GM23338 (cell line): ENCODE results near the gene NHLRC3. TPM values are rescaled to one million over a fixed set of nuclear protein-coding genes. Genes with fewer than 3 reads are reported as not detected.

ENCODE experiments used
- ATAC-seq: fragments of 200-7000 bp; cut with Tn5 transposase; 3 replicates; pipeline ENCODE4 v1.9.1; 2020
- DNase-seq: peaks from one replicate; pipeline ENCODE4 v3.0.0-alpha.2; 2015; ENCODE audit warnings: low spot score
- H2AFZ ChIP-seq: fragments of 200-600 bp; sonication (generic); 2 replicates; pipeline ENCODE4 v1.8.0; 2016; ENCODE audit warnings: antibody characterized with exemption, mild to moderate bottlenecking, moderate library complexity
- H3F3A ChIP-seq: fragments of 200-600 bp; sonication (generic); replicated peaks from 2 replicates; pipeline ENCODE4 v1.8.0; 2017; ENCODE audit warnings: antibody characterized with exemption, mixed run types, low read depth
- H3K27ac ChIP-seq: fragments of 200-600 bp; sonication (generic); 2 replicates; pipeline ENCODE4 v1.6.1; 2016; ENCODE audit warnings: low read depth
- H3K27me3 ChIP-seq: fragments of 200-600 bp; sonication (generic); 2 replicates; pipeline ENCODE4 v1.8.0; 2016; ENCODE audit warnings: mild to moderate bottlenecking, mixed run types, moderate library complexity; ENCODE audit not compliant: insufficient read depth
- H3K36me3 ChIP-seq: fragments of 200-600 bp; sonication (generic); 2 replicates; pipeline ENCODE4 v1.8.0; 2016; ENCODE audit warnings: mild to moderate bottlenecking; ENCODE audit not compliant: insufficient read depth
- H3K4me1 ChIP-seq: fragments of 200-600 bp; sonication (generic); 2 replicates; pipeline ENCODE4 v1.8.0; 2016; ENCODE audit warnings: mild to moderate bottlenecking, moderate library complexity; ENCODE audit not compliant: insufficient read depth
- H3K4me2 ChIP-seq: fragments of 200-600 bp; sonication (generic); 2 replicates; pipeline ENCODE4 v1.7.1; 2017; ENCODE audit warnings: mixed run types
- H3K4me3 ChIP-seq: fragments of 200-600 bp; sonication (generic); 2 replicates; pipeline ENCODE4 v1.6.1; 2016; ENCODE audit warnings: mixed run types
- H3K79me2 ChIP-seq: fragments of 200-600 bp; sonication (generic); replicated peaks from 2 replicates; pipeline ENCODE4 v1.8.0; 2017; ENCODE audit warnings: mild to moderate bottlenecking; ENCODE audit not compliant: insufficient read depth
- H3K9me2 ChIP-seq: fragments of 200-600 bp; sonication (generic); 2 replicates; pipeline ENCODE4 v1.8.0; 2017; ENCODE audit not compliant: insufficient read depth
- H4K20me1 ChIP-seq: fragments of 200-600 bp; sonication (generic); replicated peaks from 2 replicates; pipeline ENCODE4 v1.8.0; 2017; ENCODE audit warnings: mild to moderate bottlenecking; ENCODE audit not compliant: insufficient read depth
- H3K27ac Mint-ChIP-seq: 2 replicates; pipeline ENCODE4 v1.8.0; 2020; ENCODE audit warnings: inconsistent platforms, mild to moderate bottlenecking, moderate library complexity, mixed read lengths
- H3K27me3 Mint-ChIP-seq: 3 replicates; pipeline ENCODE4 v1.8.0; 2022; ENCODE audit warnings: low read depth, mild to moderate bottlenecking, moderate library complexity, mixed read lengths, inconsistent platforms; ENCODE audit not compliant: insufficient read depth, poor library complexity
- H3K36me3 Mint-ChIP-seq: 3 replicates; pipeline ENCODE4 v1.8.0; 2021; ENCODE audit warnings: low read depth, mild to moderate bottlenecking, inconsistent platforms, moderate library complexity, mixed read lengths
- H3K4me1 Mint-ChIP-seq: 3 replicates; pipeline ENCODE4 v1.8.0; 2020; ENCODE audit warnings: mild to moderate bottlenecking, inconsistent platforms, mixed read lengths
- H3K4me3 Mint-ChIP-seq: 3 replicates; pipeline ENCODE4 v1.8.0; 2021; ENCODE audit warnings: moderate library complexity, mild to moderate bottlenecking, inconsistent platforms, mixed read lengths
- H3K9me3 Mint-ChIP-seq: 3 replicates; pipeline ENCODE4 v1.8.0; 2020; ENCODE audit warnings: moderate library complexity, mild to moderate bottlenecking, inconsistent platforms, mixed read lengths
- CREB1 ChIP-seq: fragments of 250-450 bp; sonication (Bioruptor Pico); IDR thresholded peaks from 2 replicates; pipeline ENCODE4 v1.5.0; 2020; ENCODE audit warnings: low read depth, mild to moderate bottlenecking, moderate library complexity
- EZH2 ChIP-seq: fragments of 200-600 bp; sonication (generic); IDR thresholded peaks from one replicate; pipeline ENCODE4 v1.8.0; 2017; ENCODE audit warnings: antibody characterized with exemption, mild to moderate bottlenecking, low read depth; ENCODE audit not compliant: unreplicated experiment
- EZH2phosphoT487 ChIP-seq: fragments of 200-600 bp; sonication (generic); IDR thresholded peaks from one replicate; pipeline ENCODE4 v1.8.1; 2018; ENCODE audit warnings: antibody characterized with exemption; ENCODE audit not compliant: unreplicated experiment
- JUNB ChIP-seq: IDR thresholded peaks from one replicate; pipeline ENCODE4 v1.6.1; 2016; ENCODE audit warnings: antibody characterized with exemption; ENCODE audit not compliant: unreplicated experiment
- NANOG ChIP-seq: IDR thresholded peaks from 2 replicates; pipeline ENCODE4 v1.6.1; 2016; ENCODE audit warnings: antibody characterized with exemption, borderline replicate concordance
- POLR2AphosphoS5 ChIP-seq: IDR thresholded peaks from 2 replicates; pipeline ENCODE4 v1.6.1; 2016; ENCODE audit warnings: antibody characterized with exemption, low read depth
- STAT1 ChIP-seq: IDR thresholded peaks from one replicate; pipeline ENCODE4 v1.6.1; 2016; ENCODE audit warnings: antibody characterized with exemption; ENCODE audit not compliant: unreplicated experiment
- ZNF114 ChIP-seq: fragments of 250-450 bp; sonication (Bioruptor Pico); IDR thresholded peaks from 2 replicates; pipeline ENCODE4 v1.5.0; 2020; ENCODE audit warnings: mild to moderate bottlenecking, moderate library complexity
- ZNF331 ChIP-seq: fragments of 250-450 bp; sonication (Bioruptor Pico); IDR thresholded peaks from 2 replicates; pipeline ENCODE4 v1.5.0; 2020; ENCODE audit warnings: low read depth, mild to moderate bottlenecking, moderate library complexity
- polyA plus RNA-seq: library from polyadenylated mRNA; unstranded; fragments of >200 nt; fragmentation: Nextera tagmentation; extraction: Ambion mirVana; gene quantifications from 2 replicates; pipeline ENCODE4 v1.2.1, GENCODE V29; 2016
- total RNA-seq: library from RNA; depleted of rRNA; stranded (reverse); fragments of >200 nt; shearing (Covaris generic); gene quantifications from 2 replicates; pipeline ENCODE4 v1.2.3, GENCODE V29; 2014
- TF ChIP-seq, protein P1 (sequence below): IDR thresholded peaks from one replicate; pipeline ENCODE4 v1.6.1; 2018; ENCODE audit warnings: antibody characterized with exemption; ENCODE audit not compliant: unreplicated experiment
- TF ChIP-seq, protein P2 (sequence below): IDR thresholded peaks from 2 replicates; pipeline ENCODE4 v1.6.1; 2016; ENCODE audit warnings: antibody characterized with exemption
- TF ChIP-seq, protein P3 (sequence below): fragments of 250-450 bp; sonication (Bioruptor Pico); IDR thresholded peaks from 2 replicates; pipeline ENCODE4 v1.5.0; 2020; ENCODE audit warnings: mild to moderate bottlenecking, moderate library complexity

The NHLRC3 gene
- total and polyA plus RNA-seq, 2 experiments from 2014 or later: 11.8 to 15.6 TPM

DNA sequence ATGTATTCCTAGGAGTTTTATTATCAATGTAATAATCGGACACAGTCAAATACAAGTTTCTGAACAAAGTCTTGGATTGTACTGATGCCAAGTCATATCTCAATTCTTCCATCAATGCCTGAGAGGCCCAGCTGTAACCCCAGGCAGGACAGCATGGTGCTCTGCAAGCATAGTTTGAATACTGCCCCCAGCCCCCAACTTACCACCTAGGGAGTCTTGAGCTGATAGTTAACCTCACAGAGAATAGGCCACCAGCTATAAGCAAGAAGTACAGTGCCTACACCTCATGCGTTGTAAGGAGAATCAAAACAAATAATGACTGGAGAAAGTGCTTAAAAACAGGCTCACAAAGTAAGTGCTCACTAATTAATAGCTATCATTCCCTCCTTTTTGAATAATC lies 3.1 kb upstream of the NHLRC3 start (continued):
- TF ChIP-seq, protein P1, sequence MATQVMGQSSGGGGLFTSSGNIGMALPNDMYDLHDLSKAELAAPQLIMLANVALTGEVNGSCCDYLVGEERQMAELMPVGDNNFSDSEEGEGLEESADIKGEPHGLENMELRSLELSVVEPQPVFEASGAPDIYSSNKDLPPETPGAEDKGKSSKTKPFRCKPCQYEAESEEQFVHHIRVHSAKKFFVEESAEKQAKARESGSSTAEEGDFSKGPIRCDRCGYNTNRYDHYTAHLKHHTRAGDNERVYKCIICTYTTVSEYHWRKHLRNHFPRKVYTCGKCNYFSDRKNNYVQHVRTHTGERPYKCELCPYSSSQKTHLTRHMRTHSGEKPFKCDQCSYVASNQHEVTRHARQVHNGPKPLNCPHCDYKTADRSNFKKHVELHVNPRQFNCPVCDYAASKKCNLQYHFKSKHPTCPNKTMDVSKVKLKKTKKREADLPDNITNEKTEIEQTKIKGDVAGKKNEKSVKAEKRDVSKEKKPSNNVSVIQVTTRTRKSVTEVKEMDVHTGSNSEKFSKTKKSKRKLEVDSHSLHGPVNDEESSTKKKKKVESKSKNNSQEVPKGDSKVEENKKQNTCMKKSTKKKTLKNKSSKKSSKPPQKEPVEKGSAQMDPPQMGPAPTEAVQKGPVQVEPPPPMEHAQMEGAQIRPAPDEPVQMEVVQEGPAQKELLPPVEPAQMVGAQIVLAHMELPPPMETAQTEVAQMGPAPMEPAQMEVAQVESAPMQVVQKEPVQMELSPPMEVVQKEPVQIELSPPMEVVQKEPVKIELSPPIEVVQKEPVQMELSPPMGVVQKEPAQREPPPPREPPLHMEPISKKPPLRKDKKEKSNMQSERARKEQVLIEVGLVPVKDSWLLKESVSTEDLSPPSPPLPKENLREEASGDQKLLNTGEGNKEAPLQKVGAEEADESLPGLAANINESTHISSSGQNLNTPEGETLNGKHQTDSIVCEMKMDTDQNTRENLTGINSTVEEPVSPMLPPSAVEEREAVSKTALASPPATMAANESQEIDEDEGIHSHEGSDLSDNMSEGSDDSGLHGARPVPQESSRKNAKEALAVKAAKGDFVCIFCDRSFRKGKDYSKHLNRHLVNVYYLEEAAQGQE: no peak
- TF ChIP-seq JUNB: no peak
- TF ChIP-seq, protein P2, sequence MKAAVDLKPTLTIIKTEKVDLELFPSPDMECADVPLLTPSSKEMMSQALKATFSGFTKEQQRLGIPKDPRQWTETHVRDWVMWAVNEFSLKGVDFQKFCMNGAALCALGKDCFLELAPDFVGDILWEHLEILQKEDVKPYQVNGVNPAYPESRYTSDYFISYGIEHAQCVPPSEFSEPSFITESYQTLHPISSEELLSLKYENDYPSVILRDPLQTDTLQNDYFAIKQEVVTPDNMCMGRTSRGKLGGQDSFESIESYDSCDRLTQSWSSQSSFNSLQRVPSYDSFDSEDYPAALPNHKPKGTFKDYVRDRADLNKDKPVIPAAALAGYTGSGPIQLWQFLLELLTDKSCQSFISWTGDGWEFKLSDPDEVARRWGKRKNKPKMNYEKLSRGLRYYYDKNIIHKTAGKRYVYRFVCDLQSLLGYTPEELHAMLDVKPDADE: no peak

DNA sequence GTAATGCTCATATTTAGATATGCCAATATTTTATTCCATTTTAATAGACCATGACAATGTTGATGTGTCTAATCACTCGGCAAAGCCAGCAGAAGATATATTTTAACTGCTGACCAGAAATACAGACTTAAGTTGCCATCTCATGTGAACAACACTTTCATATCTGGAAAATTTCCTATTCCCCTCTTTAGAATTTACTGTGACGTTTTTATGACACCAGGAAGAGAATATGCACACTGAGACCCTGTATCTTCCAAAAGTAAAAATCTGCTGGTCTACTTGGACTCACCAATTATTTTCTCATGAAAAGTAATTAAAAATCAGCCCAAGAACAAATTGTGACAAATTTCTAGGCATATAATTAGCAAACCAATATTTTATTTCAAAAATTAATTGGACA lies 2.5 kb upstream of the NHLRC3 start:
- no peak for DNase-seq
- H3K4me1 Mint-ChIP-seq: peaks cover 32% of the 10 kb centered on the region
- H3K27ac Mint-ChIP-seq: peak overlapping the region; percentile 20; the same call in 1 of the 2 replicates
- Histone ChIP-seq H4K20me1 (peaks cover 29% of the 10 kb centered on the region; the same call in 1 of the 2 replicates), H3K4me2 (peak overlapping the region; percentile 76), H2AFZ (no peak overlapping the region), H3K27ac (no peak overlapping the region), H3K9me2 (no peaks in the 10 kb centered on the region), H3K36me3 (no peaks in the 10 kb centered on the region), H3K4me1 (peaks cover 19% of the 10 kb centered on the region), H3K79me2 (peaks cover 76% of the 10 kb centered on the region), H3K4me3 (peak overlapping the region; percentile 86), H3K27me3 (no peaks in the 10 kb centered on the region), H3F3A (no peaks in the 10 kb centered on the region)
- no peaks in the 10 kb centered on the region for H3K9me3 Mint-ChIP-seq
- no peak for ATAC-seq
- peaks cover 2% of the 10 kb centered on the region for H3K27me3 Mint-ChIP-seq
- peak overlapping the region; percentile 93 for H3K4me3 Mint-ChIP-seq
- H3K36me3 Mint-ChIP-seq: peaks cover 20% of the 10 kb centered on the region
- TF ChIP-seq, protein P2: no peak
- TF ChIP-seq JUNB: no peak
- TF ChIP-seq EZH2phosphoT487: no peak
- no peak for TF ChIP-seq ZNF114 (CRISPR knock-in tag)
- no peak for TF ChIP-seq EZH2
- TF ChIP-seq, protein P3, sequence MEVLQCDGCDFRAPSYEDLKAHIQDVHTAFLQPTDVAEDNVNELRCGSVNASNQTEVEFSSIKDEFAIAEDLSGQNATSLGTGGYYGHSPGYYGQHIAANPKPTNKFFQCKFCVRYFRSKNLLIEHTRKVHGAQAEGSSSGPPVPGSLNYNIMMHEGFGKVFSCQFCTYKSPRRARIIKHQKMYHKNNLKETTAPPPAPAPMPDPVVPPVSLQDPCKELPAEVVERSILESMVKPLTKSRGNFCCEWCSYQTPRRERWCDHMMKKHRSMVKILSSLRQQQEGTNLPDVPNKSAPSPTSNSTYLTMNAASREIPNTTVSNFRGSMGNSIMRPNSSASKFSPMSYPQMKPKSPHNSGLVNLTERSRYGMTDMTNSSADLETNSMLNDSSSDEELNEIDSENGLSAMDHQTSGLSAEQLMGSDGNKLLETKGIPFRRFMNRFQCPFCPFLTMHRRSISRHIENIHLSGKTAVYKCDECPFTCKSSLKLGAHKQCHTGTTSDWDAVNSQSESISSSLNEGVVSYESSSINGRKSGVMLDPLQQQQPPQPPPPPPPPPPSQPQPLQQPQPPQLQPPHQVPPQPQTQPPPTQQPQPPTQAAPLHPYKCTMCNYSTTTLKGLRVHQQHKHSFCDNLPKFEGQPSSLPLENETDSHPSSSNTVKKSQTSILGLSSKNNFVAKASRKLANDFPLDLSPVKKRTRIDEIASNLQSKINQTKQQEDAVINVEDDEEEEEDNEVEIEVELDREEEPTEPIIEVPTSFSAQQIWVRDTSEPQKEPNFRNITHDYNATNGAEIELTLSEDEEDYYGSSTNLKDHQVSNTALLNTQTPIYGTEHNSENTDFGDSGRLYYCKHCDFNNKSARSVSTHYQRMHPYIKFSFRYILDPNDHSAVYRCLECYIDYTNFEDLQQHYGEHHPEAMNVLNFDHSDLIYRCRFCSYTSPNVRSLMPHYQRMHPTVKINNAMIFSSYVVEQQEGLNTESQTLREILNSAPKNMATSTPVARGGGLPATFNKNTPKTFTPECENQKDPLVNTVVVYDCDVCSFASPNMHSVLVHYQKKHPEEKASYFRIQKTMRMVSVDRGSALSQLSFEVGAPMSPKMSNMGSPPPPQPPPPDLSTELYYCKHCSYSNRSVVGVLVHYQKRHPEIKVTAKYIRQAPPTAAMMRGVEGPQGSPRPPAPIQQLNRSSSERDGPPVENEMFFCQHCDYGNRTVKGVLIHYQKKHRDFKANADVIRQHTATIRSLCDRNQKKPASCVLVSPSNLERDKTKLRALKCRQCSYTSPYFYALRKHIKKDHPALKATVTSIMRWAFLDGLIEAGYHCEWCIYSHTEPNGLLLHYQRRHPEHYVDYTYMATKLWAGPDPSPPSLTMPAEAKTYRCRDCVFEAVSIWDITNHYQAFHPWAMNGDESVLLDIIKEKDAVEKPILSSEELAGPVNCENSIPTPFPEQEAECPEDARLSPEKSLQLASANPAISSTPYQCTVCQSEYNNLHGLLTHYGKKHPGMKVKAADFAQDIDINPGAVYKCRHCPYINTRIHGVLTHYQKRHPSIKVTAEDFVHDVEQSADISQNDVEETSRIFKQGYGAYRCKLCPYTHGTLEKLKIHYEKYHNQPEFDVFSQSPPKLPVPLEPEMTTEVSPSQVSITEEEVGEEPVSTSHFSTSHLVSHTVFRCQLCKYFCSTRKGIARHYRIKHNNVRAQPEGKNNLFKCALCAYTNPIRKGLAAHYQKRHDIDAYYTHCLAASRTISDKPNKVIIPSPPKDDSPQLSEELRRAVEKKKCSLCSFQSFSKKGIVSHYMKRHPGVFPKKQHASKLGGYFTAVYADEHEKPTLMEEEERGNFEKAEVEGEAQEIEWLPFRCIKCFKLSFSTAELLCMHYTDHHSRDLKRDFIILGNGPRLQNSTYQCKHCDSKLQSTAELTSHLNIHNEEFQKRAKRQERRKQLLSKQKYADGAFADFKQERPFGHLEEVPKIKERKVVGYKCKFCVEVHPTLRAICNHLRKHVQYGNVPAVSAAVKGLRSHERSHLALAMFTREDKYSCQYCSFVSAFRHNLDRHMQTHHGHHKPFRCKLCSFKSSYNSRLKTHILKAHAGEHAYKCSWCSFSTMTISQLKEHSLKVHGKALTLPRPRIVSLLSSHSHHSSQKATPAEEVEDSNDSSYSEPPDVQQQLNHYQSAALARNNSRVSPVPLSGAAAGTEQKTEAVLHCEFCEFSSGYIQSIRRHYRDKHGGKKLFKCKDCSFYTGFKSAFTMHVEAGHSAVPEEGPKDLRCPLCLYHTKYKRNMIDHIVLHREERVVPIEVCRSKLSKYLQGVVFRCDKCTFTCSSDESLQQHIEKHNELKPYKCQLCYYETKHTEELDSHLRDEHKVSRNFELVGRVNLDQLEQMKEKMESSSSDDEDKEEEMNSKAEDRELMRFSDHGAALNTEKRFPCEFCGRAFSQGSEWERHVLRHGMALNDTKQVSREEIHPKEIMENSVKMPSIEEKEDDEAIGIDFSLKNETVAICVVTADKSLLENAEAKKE (CRISPR knock-in tag): no peak
- TF ChIP-seq STAT1: no peak
- TF ChIP-seq ZNF331: no peak
- TF ChIP-seq NANOG: no peak
- TF ChIP-seq POLR2AphosphoS5: no peak
- no peak for TF ChIP-seq CREB1 (CRISPR knock-in tag)
